ENCODE data around the gene PSMD13. TPM values are rescaled to one million over a fixed set of nuclear protein-coding genes. Genes with fewer than 3 reads are reported as not detected.
"Not testable (repeated sequence)": the region's sequence is repeated elsewhere in the genome, so short reads cannot be mapped to it uniquely, and the experiment has no call there.

PSMD13 gene
- total RNA-seq, 1 experiment from 2014 or later = 141 TPM

GRCh38 chr11:189843-190311, 46.9 kb upstream of the PSMD13 start:
- H3K4me3 Mint-ChIP-seq; DNase-seq; H3K36me3 Mint-ChIP-seq (ENCODE audit: insufficient read depth in 1 of 3, low read depth in 3 of 3); H3K56ac ChIP-seq (ENCODE audit: insufficient read length, low read depth, low read length); H3K27me3 ChIP-seq (ENCODE audit: insufficient read depth, low read length); H3K79me1 ChIP-seq (ENCODE audit: insufficient read depth, low read depth, low read length, poor library complexity, severe bottlenecking); H3K27ac Mint-ChIP-seq; H3K4me1 Mint-ChIP-seq; H4K5ac ChIP-seq (ENCODE audit: insufficient read length, low read depth, low read length); H2BK15ac ChIP-seq (ENCODE audit: low read depth, low read length); H2BK12ac ChIP-seq (ENCODE audit: insufficient read length, low read depth, low read length); H2AFZ ChIP-seq (ENCODE audit: low read length); H2BK120ac ChIP-seq (ENCODE audit: low read depth, low read length, poor library complexity, severe bottlenecking); H3T11ph ChIP-seq (ENCODE audit: low read length); H3K79me2 ChIP-seq (ENCODE audit: insufficient read depth, low read length); H3K4me1 ChIP-seq (ENCODE audit: insufficient read depth, low read length); H3K9ac ChIP-seq (ENCODE audit: extremely low read depth, insufficient read length, low read length); H3K27me3 Mint-ChIP-seq (ENCODE audit: low read depth); H2BK20ac ChIP-seq (ENCODE audit: low read depth, low read length, poor library complexity, severe bottlenecking); H3K14ac ChIP-seq (ENCODE audit: insufficient read depth, low read length); H3K23me2 ChIP-seq (ENCODE audit: insufficient read length, low read depth, low read length, poor library complexity, severe bottlenecking); H3K4ac ChIP-seq (ENCODE audit: low read depth, low read length); H3K18ac ChIP-seq (ENCODE audit: insufficient read length, low read depth, low read length); H3K9me3 ChIP-seq (ENCODE audit: control insufficient read depth, low read depth, low read length); H3K4me2 ChIP-seq (ENCODE audit: insufficient read depth, insufficient read length, low read length); H3K27ac ChIP-seq (ENCODE audit: insufficient read length, low read depth, low read length); H4K91ac ChIP-seq (ENCODE audit: insufficient read length, low read depth, low read length); H4K8ac ChIP-seq (replicated peaks; ENCODE audit: insufficient read length, low read depth, low read length); H4K20me1 ChIP-seq (ENCODE audit: control insufficient read depth, insufficient read depth, insufficient read length); H3K23ac ChIP-seq (ENCODE audit: insufficient read length, low read depth, low read length); H2AK5ac ChIP-seq (ENCODE audit: insufficient read length, low read length); H2BK5ac ChIP-seq (ENCODE audit: insufficient read length, low read length): not testable (repeated sequence)
- WGBS (ENCODE audit: extremely low coverage, insufficient read length, low lambda C conversion rate) = no CpG with 5 or more reads among the region's 25 CpGs
- peak; percentile 48; the same call in 2 of the 3 replicates for TF ChIP-seq CTCF (conservative IDR thresholded peaks at IDR 0.05)
- H3K9me3 Mint-ChIP-seq = peaks cover 11 to 21% of the 10 kb centered on the region in 2 experiments

- not testable (repeated sequence) for H3K9ac ChIP-seq (ENCODE audit: extremely low read depth, insufficient read length, low read length); H3K79me2 ChIP-seq (ENCODE audit: insufficient read depth, low read length); H3K56ac ChIP-seq (ENCODE audit: insufficient read length, low read depth, low read length); H3K27me3 ChIP-seq (ENCODE audit: insufficient read depth, low read length); H3K27ac ChIP-seq (ENCODE audit: insufficient read length, low read depth, low read length); DNase-seq; H4K91ac ChIP-seq (ENCODE audit: insufficient read length, low read depth, low read length); H2AK5ac ChIP-seq (ENCODE audit: insufficient read length, low read length); H3K4me1 ChIP-seq (ENCODE audit: insufficient read depth, low read length); H3K23ac ChIP-seq (ENCODE audit: insufficient read length, low read depth, low read length); H2BK120ac ChIP-seq (ENCODE audit: low read depth, low read length, poor library complexity, severe bottlenecking); H3K9me3 ChIP-seq (ENCODE audit: control insufficient read depth, low read depth, low read length); H3K79me1 ChIP-seq (ENCODE audit: insufficient read depth, low read depth, low read length, poor library complexity, severe bottlenecking); H2BK5ac ChIP-seq (ENCODE audit: insufficient read length, low read length); H3K4me2 ChIP-seq (ENCODE audit: insufficient read depth, insufficient read length, low read length); H3K4ac ChIP-seq (ENCODE audit: low read depth, low read length); H2BK15ac ChIP-seq (ENCODE audit: low read depth, low read length); H2AFZ ChIP-seq (ENCODE audit: low read length); H3T11ph ChIP-seq (ENCODE audit: low read length); H3K18ac ChIP-seq (ENCODE audit: insufficient read length, low read depth, low read length); H4K20me1 ChIP-seq (ENCODE audit: control insufficient read depth, insufficient read depth, insufficient read length); H3K27ac Mint-ChIP-seq; H2BK12ac ChIP-seq (ENCODE audit: insufficient read length, low read depth, low read length); H3K4me1 Mint-ChIP-seq; H3K36me3 Mint-ChIP-seq (ENCODE audit: insufficient read depth in 1 of 3, low read depth in 3 of 3); H4K5ac ChIP-seq (ENCODE audit: insufficient read length, low read depth, low read length); H2BK20ac ChIP-seq (ENCODE audit: low read depth, low read length, poor library complexity, severe bottlenecking); H3K14ac ChIP-seq (ENCODE audit: insufficient read depth, low read length); H4K8ac ChIP-seq (replicated peaks; ENCODE audit: insufficient read length, low read depth, low read length); H3K4me3 Mint-ChIP-seq; H3K27me3 Mint-ChIP-seq (ENCODE audit: low read depth); H3K23me2 ChIP-seq (ENCODE audit: insufficient read length, low read depth, low read length, poor library complexity, severe bottlenecking)
- WGBS (ENCODE audit: extremely low coverage, insufficient read length, low lambda C conversion rate) = no CpG with 5 or more reads among the region's 5 CpGs
- H3K9me3 Mint-ChIP-seq = peaks cover 11 to 21% of the 10 kb centered on the region in 2 experiments
Measured at GRCh38 chr11:190546-190945, 46.2 kb upstream of the PSMD13 start.

All from H9 (cell line).